ENCODE data around the gene CACNA1C.

GRCh38 chr12:2333491-2334195 lies 280.9 kb downstream of the CACNA1C start:
- no peak for TF ChIP-seq CTCF (IDR thresholded peaks at IDR 0.05)
- no peak for TF ChIP-seq POLR2AphosphoS5 (IDR thresholded peaks at IDR 0.05)
- TF ChIP-seq POLR2A (IDR thresholded peaks at IDR 0.05): no peak

All from upper lobe of left lung (tissue), 4 donors.